HepG2 (cell line): ENCODE results near the gene WNT3A. TPM values are rescaled to one million over a fixed set of nuclear protein-coding genes. Genes with fewer than 3 reads are reported as not detected.

Source experiments
- ATAC-seq: fragments of 200-7000 bp; cut with Tn5 transposase; 3 replicates; pipeline ENCODE4 v1.9.1; 2020; ENCODE audit warnings: mild to moderate bottlenecking, moderate library complexity
- BruUV-seq: library from RNA; stranded (reverse); fragments of 400-500 nt; replicated peaks from 2 replicates; lab custom pipeline; 2021; lab: Mats Ljungman, UMichigan
- CTCF ChIA-PET: fragments of 300-600 bp; formaldehyde crosslinking; extraction: SDS; loops from one replicate; lab custom pipeline; 2021; ENCODE audit warnings: low total read pairs, inconsistent platforms, low intra/inter-chr PET ratio; lab: Yijun Ruan, JAX
- POLR2A ChIA-PET: fragments of 350-600 bp; sonication (Branson Sonifier 250); formaldehyde crosslinking; loops from one replicate; lab custom pipeline; 2020; ENCODE audit warnings: antibody characterized with exemption, inconsistent platforms; lab: Yijun Ruan, JAX
- DNase-seq: peaks from one replicate; pipeline ENCODE4 v3.0.0-alpha.2; 2015; ENCODE audit warnings: low spot score
- FAIRE-seq: peaks from 3 replicates; lab custom pipeline; 2011; peaks lifted over from hg19 to GRCh38; lab: Jason Lieb, UNC
- H2AFZ ChIP-seq: one replicate; pipeline ENCODE4 v1.6.1; 2011; ENCODE audit warnings: low read length, inconsistent platforms
- H3K27ac ChIP-seq: fragments of 300-600 bp; 3 replicates; pipeline ENCODE4 v1.8.0; 2011; ENCODE audit warnings: mixed run types, mild to moderate bottlenecking, mixed read lengths, low read length, inconsistent platforms; ENCODE audit not compliant: insufficient read depth; ENCODE audit errors: extremely low read length
- H3K27me3 ChIP-seq, 2 experiments: fragments of 200-600 bp in 1 of 2; 2 replicates in 1 of 2; 3 replicates in 1 of 2; pipeline versions ENCODE4 v1.6.0 to v1.8.0; 2011; ENCODE audit warnings: low read length in 2 of 2, mild to moderate bottlenecking in 2 of 2, moderate library complexity in 2 of 2, inconsistent platforms in 1 of 2; ENCODE audit not compliant: insufficient read depth in 2 of 2, control insufficient read depth in 1 of 2
- H3K36me3 ChIP-seq, 2 experiments: fragments of 200-600 bp in 1 of 2; replicated peaks in 1 of 2; 2 replicates in 1 of 2; 3 replicates in 1 of 2; pipeline versions ENCODE4 v1.5.1 to v1.8.0; 2011; ENCODE audit warnings: low read length in 2 of 2, inconsistent platforms in 1 of 2; ENCODE audit not compliant: insufficient read depth in 2 of 2, control insufficient read depth in 1 of 2
- H3K4me1 ChIP-seq: 2 replicates; pipeline ENCODE4 v1.5.1; 2012; ENCODE audit warnings: low read length, inconsistent platforms; ENCODE audit not compliant: insufficient read depth
- H3K4me2 ChIP-seq: 2 replicates; pipeline ENCODE4 v1.6.0; 2011; ENCODE audit warnings: low read depth, low read length, inconsistent platforms
- H3K4me3 ChIP-seq, 3 experiments: fragments of 200-600 bp in 1 of 3; sonication (generic), shearing (Covaris generic) in 1 of 3; replicated peaks in 1 of 3; 2 replicates each; pipeline ENCODE4 v1.5.1; 2011 to 2016; ENCODE audit warnings: low read length in 3 of 3, inconsistent platforms in 2 of 3, low read depth in 2 of 3, mild to moderate bottlenecking in 2 of 3, control low read depth in 1 of 3, mixed read lengths in 1 of 3; ENCODE audit not compliant: insufficient read depth in 1 of 3
- H3K79me2 ChIP-seq: one replicate; pipeline ENCODE4 v1.6.1; 2011; ENCODE audit warnings: low read length, inconsistent platforms; ENCODE audit not compliant: insufficient read depth
- H3K9ac ChIP-seq: 2 replicates; pipeline ENCODE4 v1.6.0; 2011; ENCODE audit warnings: mild to moderate bottlenecking, low read depth, low read length, inconsistent platforms; ENCODE audit not compliant: insufficient read depth
- H3K9me3 ChIP-seq: 2 replicates; pipeline ENCODE4 v1.5.1; 2012; ENCODE audit warnings: mild to moderate bottlenecking, low read length
- H4K20me1 ChIP-seq: 2 replicates; pipeline ENCODE4 v1.6.0; 2011; ENCODE audit warnings: inconsistent platforms, mild to moderate bottlenecking, low read length, moderate library complexity; ENCODE audit not compliant: insufficient read depth
- ADNP ChIP-seq: sonication (generic); formaldehyde crosslinking; IDR thresholded peaks from 2 replicates; pipeline ENCODE4 v1.4.0; 2020; ENCODE audit warnings: missing genetic modification reagents
- ATF6 ChIP-seq: sonication (generic); formaldehyde crosslinking; conservative IDR thresholded peaks from 2 replicates; pipeline ENCODE4 v1.4.0; 2020; ENCODE audit warnings: missing genetic modification reagents
- CENPT ChIP-seq: sonication (generic); formaldehyde crosslinking; IDR thresholded peaks from 2 replicates; pipeline ENCODE4 v1.8.0; 2022; ENCODE audit warnings: low read depth, mild to moderate bottlenecking, moderate library complexity, missing genetic modification reagents
- FOXK2 ChIP-seq: fragments of 450-650 bp; IDR thresholded peaks from 2 replicates; pipeline ENCODE4 v1.6.1; 2016
- IRX3 ChIP-seq: sonication (generic); formaldehyde crosslinking; IDR thresholded peaks from 2 replicates; pipeline ENCODE4 v1.8.1; 2023; ENCODE audit warnings: mild to moderate bottlenecking, low read depth, missing genetic modification reagents, borderline replicate concordance
- MATR3 ChIP-seq: sonication (generic); formaldehyde crosslinking; IDR thresholded peaks from 2 replicates; pipeline ENCODE4 v1.4.0; 2020; ENCODE audit warnings: missing genetic modification reagents
- RELA ChIP-seq: sonication (generic); formaldehyde crosslinking; IDR thresholded peaks from 2 replicates; pipeline ENCODE4 v1.4.0; 2020; ENCODE audit warnings: missing genetic modification reagents
- SMAD9 ChIP-seq: sonication (generic); formaldehyde crosslinking; IDR thresholded peaks from 2 replicates; pipeline ENCODE4 v1.5.1; 2020; ENCODE audit warnings: mild to moderate bottlenecking, missing genetic modification reagents
- TCF12 ChIP-seq, 2 experiments: fragments of 450-650 bp in 1 of 2; sonication (generic) in 1 of 2; formaldehyde crosslinking in 1 of 2; IDR thresholded peaks; 2 replicates each; pipeline versions ENCODE4 v1.6.1 to v1.8.0; 2017 to 2022; ENCODE audit warnings: antibody characterized with exemption in 1 of 2, mild to moderate bottlenecking in 1 of 2, missing genetic modification reagents in 1 of 2, moderate library complexity in 1 of 2
- TCF7 ChIP-seq: sonication (generic); IDR thresholded peaks from 2 replicates; pipeline ENCODE4 v1.6.1; 2016; ENCODE audit warnings: antibody characterized with exemption, low read depth
- ZBTB14 ChIP-seq: sonication (generic); formaldehyde crosslinking; IDR thresholded peaks from 2 replicates; pipeline ENCODE4 v1.4.0; 2020; ENCODE audit warnings: missing genetic modification reagents
- ZNF33B ChIP-seq: sonication (generic); formaldehyde crosslinking; IDR thresholded peaks from 2 replicates; pipeline ENCODE4 v1.5.1; 2020; ENCODE audit warnings: mild to moderate bottlenecking, missing genetic modification reagents
- ZZZ3 ChIP-seq: sonication (generic); formaldehyde crosslinking; IDR thresholded peaks from 2 replicates; pipeline ENCODE4 v1.4.0; 2020; ENCODE audit warnings: missing genetic modification reagents, mild to moderate bottlenecking, borderline replicate concordance
- WGBS: methylation state at CpG from one replicate; pipeline ENCODE4 v1.1.6; 2017; ENCODE audit warnings: low lambda C conversion rate; 5-methylcytosine and 5-hydroxymethylcytosine counted together
- in situ Hi-C: cut with HindIII; loops from 2 replicates; pipeline ENCODE4 v1.10.0; 2017; ENCODE audit warnings: low pct_unique_long_range_greater_than_20kb; ENCODE audit not compliant: extremely low pct_ligation_motif_present
- intact Hi-C: fragments of 100-400 bp; cut with micrococcal nuclease; formaldehyde crosslinking; loops from one replicate; pipeline ENCODE4 v1.10.0; 2022; ENCODE audit not compliant: unreplicated experiment
- polyA plus RNA-seq, 8 experiments: library from polyadenylated mRNA; depleted of rRNA in 3 of 8; stranded (reverse) in 7 of 8; unstranded in 1 of 8; fragments of >200 nt; fragmentation: Illumina TruSeq in 4 of 8; extraction: Trizol in 4 of 8; gene quantifications; 2 replicates each; pipeline versions ENCODE4 v1.2.1 to v1.2.3, GENCODE V29; 2011 to 2016; ENCODE audit warnings: low read depth in 4 of 8, missing spikeins in 1 of 8, mixed read lengths in 1 of 8; ENCODE audit not compliant: insufficient read depth in 1 of 8
- total RNA-seq, 5 experiments: library from RNA; depleted of rRNA; stranded (reverse); fragments of >200 nt; fragmentation: Illumina TruSeq; extraction: Trizol; gene quantifications; 2 replicates each; pipeline ENCODE4 v1.2.3, GENCODE V29; 2016; ENCODE audit warnings: low read depth in 1 of 5
- TF ChIP-seq, protein P1 (sequence below): IDR thresholded peaks from 2 replicates; pipeline ENCODE4 v1.6.1; 2016; ENCODE audit warnings: low read depth, missing genetic modification reagents, missing compliant biosample characterization

WNT3A gene
- total and polyA plus RNA-seq, 2 of the 13 experiments (the other 11 are each of a cell fraction or from before 2014, with no cell fraction given), result not detected

- TF ChIP-seq SMAD9 (CRISPR knock-in tag), result no peak
- no peak for TF ChIP-seq ZZZ3 (CRISPR knock-in tag)
- no peak for TF ChIP-seq CENPT (CRISPR knock-in tag)
- TF ChIP-seq IRX3 (CRISPR knock-in tag), result no peak
- no peak for TF ChIP-seq RELA (CRISPR knock-in tag)
- no peak for TF ChIP-seq FOXK2
- TF ChIP-seq ADNP (CRISPR knock-in tag), result no peak
- no peak for TF ChIP-seq TCF12 (IDR thresholded peaks at IDR 0.05)
- no peak for TF ChIP-seq TCF12 (CRISPR knock-in tag; IDR thresholded peaks at IDR 0.05)
Measured at GRCh38 chr1:228001738-228002535, 4.9 kb upstream of the WNT3A start (continued).

DNA sequence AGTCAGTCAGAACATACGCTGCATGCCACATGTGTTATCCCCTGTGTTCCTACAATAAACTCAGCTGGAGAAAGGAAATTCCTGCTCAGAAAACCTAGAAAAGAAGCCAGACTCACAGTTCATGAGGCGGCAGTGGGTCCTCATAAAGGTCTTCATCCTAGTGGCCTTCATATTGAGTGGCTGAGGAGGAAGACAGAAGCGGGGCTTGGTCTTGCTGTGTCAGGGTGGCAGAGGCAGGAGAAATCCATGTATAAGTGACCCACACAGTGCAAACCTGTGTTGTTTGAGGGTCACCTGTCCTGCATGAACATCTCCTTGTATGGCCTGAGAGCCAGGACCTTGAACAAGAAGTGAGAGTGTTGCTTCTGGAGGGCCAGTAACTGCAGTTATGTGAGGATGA lies 4.0 kb upstream of the WNT3A start:
- no peaks in the 10 kb centered on the region for H3K36me3 ChIP-seq
- no peak for FAIRE-seq
- DNase-seq, result no peak
- H3K79me2 ChIP-seq, result no peaks in the 10 kb centered on the region
- H3K27me3 ChIP-seq, result peaks cover 11 to 49% of the 10 kb centered on the region in 2 experiments; a peak in 4 of 5 replicates
- POLR2A ChIA-PET, result no interaction called here
- H4K20me1 ChIP-seq, result 0 out of 2 replicates have a peak, but pooled peaks cover 3% of the 10 kb centered on the region
- H3K27ac ChIP-seq, result no peak overlapping the region
- no peak overlapping the region for H3K9ac ChIP-seq
- no peak overlapping the region for H3K4me3 ChIP-seq
- in situ Hi-C loops, result loop anchor here (5.0 kb wide), 1 partner anchor 75 kb away; no protein-coding TSS in a partner anchor
- CTCF ChIA-PET, result no interaction called here
- WGBS, result 0% methylated on average over 3 of the region's 3 CpGs
- intact Hi-C loops, result no loop called here
- no peak for ATAC-seq
- H3K4me1 ChIP-seq, result no peaks in the 10 kb centered on the region
- H2AFZ ChIP-seq, result no peak overlapping the region
- no TSS peak for BruUV-seq
- 0 out of 2 replicates have a peak, but pooled peaks cover 7% of the 10 kb centered on the region for H3K9me3 ChIP-seq
- H3K4me2 ChIP-seq, result no peak overlapping the region
- TF ChIP-seq, protein P1, sequence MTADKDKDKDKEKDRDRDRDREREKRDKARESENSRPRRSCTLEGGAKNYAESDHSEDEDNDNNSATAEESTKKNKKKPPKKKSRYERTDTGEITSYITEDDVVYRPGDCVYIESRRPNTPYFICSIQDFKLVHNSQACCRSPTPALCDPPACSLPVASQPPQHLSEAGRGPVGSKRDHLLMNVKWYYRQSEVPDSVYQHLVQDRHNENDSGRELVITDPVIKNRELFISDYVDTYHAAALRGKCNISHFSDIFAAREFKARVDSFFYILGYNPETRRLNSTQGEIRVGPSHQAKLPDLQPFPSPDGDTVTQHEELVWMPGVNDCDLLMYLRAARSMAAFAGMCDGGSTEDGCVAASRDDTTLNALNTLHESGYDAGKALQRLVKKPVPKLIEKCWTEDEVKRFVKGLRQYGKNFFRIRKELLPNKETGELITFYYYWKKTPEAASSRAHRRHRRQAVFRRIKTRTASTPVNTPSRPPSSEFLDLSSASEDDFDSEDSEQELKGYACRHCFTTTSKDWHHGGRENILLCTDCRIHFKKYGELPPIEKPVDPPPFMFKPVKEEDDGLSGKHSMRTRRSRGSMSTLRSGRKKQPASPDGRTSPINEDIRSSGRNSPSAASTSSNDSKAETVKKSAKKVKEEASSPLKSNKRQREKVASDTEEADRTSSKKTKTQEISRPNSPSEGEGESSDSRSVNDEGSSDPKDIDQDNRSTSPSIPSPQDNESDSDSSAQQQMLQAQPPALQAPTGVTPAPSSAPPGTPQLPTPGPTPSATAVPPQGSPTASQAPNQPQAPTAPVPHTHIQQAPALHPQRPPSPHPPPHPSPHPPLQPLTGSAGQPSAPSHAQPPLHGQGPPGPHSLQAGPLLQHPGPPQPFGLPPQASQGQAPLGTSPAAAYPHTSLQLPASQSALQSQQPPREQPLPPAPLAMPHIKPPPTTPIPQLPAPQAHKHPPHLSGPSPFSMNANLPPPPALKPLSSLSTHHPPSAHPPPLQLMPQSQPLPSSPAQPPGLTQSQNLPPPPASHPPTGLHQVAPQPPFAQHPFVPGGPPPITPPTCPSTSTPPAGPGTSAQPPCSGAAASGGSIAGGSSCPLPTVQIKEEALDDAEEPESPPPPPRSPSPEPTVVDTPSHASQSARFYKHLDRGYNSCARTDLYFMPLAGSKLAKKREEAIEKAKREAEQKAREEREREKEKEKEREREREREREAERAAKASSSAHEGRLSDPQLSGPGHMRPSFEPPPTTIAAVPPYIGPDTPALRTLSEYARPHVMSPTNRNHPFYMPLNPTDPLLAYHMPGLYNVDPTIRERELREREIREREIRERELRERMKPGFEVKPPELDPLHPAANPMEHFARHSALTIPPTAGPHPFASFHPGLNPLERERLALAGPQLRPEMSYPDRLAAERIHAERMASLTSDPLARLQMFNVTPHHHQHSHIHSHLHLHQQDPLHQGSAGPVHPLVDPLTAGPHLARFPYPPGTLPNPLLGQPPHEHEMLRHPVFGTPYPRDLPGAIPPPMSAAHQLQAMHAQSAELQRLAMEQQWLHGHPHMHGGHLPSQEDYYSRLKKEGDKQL (CRISPR knock-in tag), result no peak
- TF ChIP-seq ZNF33B (CRISPR knock-in tag), result no peak
- no peak for TF ChIP-seq MATR3 (CRISPR knock-in tag)
- no peak for TF ChIP-seq ATF6
- no peak for TF ChIP-seq ZBTB14 (CRISPR knock-in tag)
- TF ChIP-seq TCF7, result no peak
